ENCODE data around the gene ZFAND4.

The ZFAND4 gene

GRCh38 chr10:45599021-45599603 is 73.5 kb downstream of the ZFAND4 start:
- TF ChIP-seq, protein P1, sequence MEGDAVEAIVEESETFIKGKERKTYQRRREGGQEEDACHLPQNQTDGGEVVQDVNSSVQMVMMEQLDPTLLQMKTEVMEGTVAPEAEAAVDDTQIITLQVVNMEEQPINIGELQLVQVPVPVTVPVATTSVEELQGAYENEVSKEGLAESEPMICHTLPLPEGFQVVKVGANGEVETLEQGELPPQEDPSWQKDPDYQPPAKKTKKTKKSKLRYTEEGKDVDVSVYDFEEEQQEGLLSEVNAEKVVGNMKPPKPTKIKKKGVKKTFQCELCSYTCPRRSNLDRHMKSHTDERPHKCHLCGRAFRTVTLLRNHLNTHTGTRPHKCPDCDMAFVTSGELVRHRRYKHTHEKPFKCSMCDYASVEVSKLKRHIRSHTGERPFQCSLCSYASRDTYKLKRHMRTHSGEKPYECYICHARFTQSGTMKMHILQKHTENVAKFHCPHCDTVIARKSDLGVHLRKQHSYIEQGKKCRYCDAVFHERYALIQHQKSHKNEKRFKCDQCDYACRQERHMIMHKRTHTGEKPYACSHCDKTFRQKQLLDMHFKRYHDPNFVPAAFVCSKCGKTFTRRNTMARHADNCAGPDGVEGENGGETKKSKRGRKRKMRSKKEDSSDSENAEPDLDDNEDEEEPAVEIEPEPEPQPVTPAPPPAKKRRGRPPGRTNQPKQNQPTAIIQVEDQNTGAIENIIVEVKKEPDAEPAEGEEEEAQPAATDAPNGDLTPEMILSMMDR (IDR thresholded peaks at IDR 0.05; ENCODE audit: low read depth, low read length) = no peak
- DNase-seq = no peak
- Histone ChIP-seq H3K4me1 (no peaks in the 10 kb centered on the region), H3K27me3 (no peaks in the 10 kb centered on the region; the same call in 1 of the 2 replicates), H3K4me3 (ENCODE audit: low read depth, low read length) (no peak overlapping the region), H3K9me3 (no peaks in the 10 kb centered on the region), H3K36me3 (no peaks in the 10 kb centered on the region)

- no peaks in the 10 kb centered on the region for H3K36me3 ChIP-seq
- TF ChIP-seq, protein P1 (IDR thresholded peaks at IDR 0.05; ENCODE audit: low read depth, low read length) = no peak
- H3K9me3 ChIP-seq = no peaks in the 10 kb centered on the region
Observed at GRCh38 chr10:45596526-45596925, 76.0 kb downstream of the ZFAND4 start.

GRCh38 chr10:45594276-45595157 is 78.1 kb downstream of the ZFAND4 start:
- Histone ChIP-seq H3K4me3 (ENCODE audit: low read depth, low read length) (peak overlapping the region; percentile 73), H3K9me3 (no peaks in the 10 kb centered on the region), H3K4me1 (no peaks in the 10 kb centered on the region), H3K36me3 (no peaks in the 10 kb centered on the region), H3K27me3 (no peaks in the 10 kb centered on the region)
- TF ChIP-seq, protein P1 (IDR thresholded peaks at IDR 0.05; ENCODE audit: low read depth, low read length) = no peak
- DNase-seq = peak; percentile 93

More at GRCh38 chr10:45596526-45596925, 76.0 kb downstream of the ZFAND4 start:
- Histone ChIP-seq H3K4me3 (ENCODE audit: low read depth, low read length) (no peak overlapping the region), H3K27me3 (no peaks in the 10 kb centered on the region; the same call in 1 of the 2 replicates), H3K4me1 (no peaks in the 10 kb centered on the region)
- DNase-seq = no peak

DNA sequence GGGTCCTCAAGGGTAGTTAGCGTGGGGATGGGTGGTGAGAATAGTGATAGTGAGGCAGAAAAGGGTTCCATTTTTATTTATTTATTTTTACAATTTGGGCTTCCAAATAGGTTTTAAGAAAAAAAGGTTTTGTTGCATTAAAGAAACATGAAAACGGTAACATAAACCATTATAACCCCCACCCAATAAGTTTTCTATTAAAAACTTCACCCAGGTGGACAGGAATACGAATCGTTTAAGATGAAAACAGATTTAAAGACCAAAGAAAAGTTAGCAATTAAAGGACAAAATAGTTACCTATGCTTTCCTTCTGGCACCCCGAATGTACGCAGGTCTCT is 78.7 kb downstream of the ZFAND4 start:
- Histone ChIP-seq H3K9me3 (no peaks in the 10 kb centered on the region), H3K27me3 (no peaks in the 10 kb centered on the region), H3K4me1 (no peaks in the 10 kb centered on the region), H3K4me3 (ENCODE audit: low read depth, low read length) (peak overlapping the region; percentile 73), H3K36me3 (no peaks in the 10 kb centered on the region)
- DNase-seq = no peak
- TF ChIP-seq, protein P1 (IDR thresholded peaks at IDR 0.05; ENCODE audit: low read depth, low read length) = no peak

GRCh38 chr10:45592926-45593325 is 79.6 kb downstream of the ZFAND4 start:
- H3K4me3 ChIP-seq (ENCODE audit: low read depth, low read length) = no peak overlapping the region
- H3K27me3 ChIP-seq = no peaks in the 10 kb centered on the region
- H3K9me3 ChIP-seq = no peaks in the 10 kb centered on the region
- TF ChIP-seq, protein P1 (IDR thresholded peaks at IDR 0.05; ENCODE audit: low read depth, low read length) = no peak
- no peaks in the 10 kb centered on the region for H3K36me3 ChIP-seq
- no peaks in the 10 kb centered on the region for H3K4me1 ChIP-seq
- no peak for DNase-seq

DNA sequence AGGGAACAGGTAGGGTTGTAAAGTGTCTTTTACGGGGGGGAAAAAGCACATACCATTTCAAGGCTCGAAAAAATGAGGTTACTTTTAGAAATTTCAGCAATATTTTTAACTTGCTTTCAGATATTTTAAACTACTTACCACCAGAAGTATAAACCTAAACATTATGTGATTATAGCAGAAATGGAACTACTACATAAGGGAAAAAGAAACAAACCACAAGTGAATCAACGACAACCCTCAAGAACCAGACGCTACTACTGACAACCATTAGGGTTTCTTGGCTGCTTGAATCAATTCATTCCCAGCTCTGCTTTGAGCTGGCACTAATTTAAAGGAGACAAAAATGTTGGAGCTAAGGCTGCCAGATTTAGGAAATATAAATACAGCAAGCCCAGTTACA is 80.1 kb downstream of the ZFAND4 start:
- Histone ChIP-seq H3K4me1 (no peaks in the 10 kb centered on the region), H3K4me3 (ENCODE audit: low read depth, low read length) (no peak overlapping the region), H3K9me3 (no peaks in the 10 kb centered on the region), H3K36me3 (no peaks in the 10 kb centered on the region), H3K27me3 (no peaks in the 10 kb centered on the region)
- DNase-seq = no peak
- TF ChIP-seq, protein P1 (IDR thresholded peaks at IDR 0.05; ENCODE audit: low read depth, low read length) = no peak

All from BE2C (cell line).